DND-41 (cell line): Measurements from ENCODE around the gene B4GALT5.

Source experiments
- EZH2 ChIP-seq: IDR thresholded peaks from 3 replicates; pipeline ENCODE4 v1.6.1; 2012; ENCODE audit warnings: borderline replicate concordance, low read depth, mild to moderate bottlenecking, moderate library complexity, low read length, inconsistent platforms; ENCODE audit not compliant: severe bottlenecking
- TF ChIP-seq, protein P1 (sequence below): IDR thresholded peaks from 2 replicates; pipeline ENCODE4 v1.5.1; 2012; ENCODE audit warnings: borderline replicate concordance, low read length, moderate library complexity, mild to moderate bottlenecking; ENCODE audit not compliant: poor library complexity, severe bottlenecking; ENCODE audit errors: extremely low read depth

GRCh38 chr20:49691818-49692568 lies 21.7 kb downstream of the B4GALT5 start:
- TF ChIP-seq, protein P1, sequence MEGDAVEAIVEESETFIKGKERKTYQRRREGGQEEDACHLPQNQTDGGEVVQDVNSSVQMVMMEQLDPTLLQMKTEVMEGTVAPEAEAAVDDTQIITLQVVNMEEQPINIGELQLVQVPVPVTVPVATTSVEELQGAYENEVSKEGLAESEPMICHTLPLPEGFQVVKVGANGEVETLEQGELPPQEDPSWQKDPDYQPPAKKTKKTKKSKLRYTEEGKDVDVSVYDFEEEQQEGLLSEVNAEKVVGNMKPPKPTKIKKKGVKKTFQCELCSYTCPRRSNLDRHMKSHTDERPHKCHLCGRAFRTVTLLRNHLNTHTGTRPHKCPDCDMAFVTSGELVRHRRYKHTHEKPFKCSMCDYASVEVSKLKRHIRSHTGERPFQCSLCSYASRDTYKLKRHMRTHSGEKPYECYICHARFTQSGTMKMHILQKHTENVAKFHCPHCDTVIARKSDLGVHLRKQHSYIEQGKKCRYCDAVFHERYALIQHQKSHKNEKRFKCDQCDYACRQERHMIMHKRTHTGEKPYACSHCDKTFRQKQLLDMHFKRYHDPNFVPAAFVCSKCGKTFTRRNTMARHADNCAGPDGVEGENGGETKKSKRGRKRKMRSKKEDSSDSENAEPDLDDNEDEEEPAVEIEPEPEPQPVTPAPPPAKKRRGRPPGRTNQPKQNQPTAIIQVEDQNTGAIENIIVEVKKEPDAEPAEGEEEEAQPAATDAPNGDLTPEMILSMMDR = no peak
- no peak for TF ChIP-seq EZH2
